GM18868 (cell line): ENCODE data around the gene LIMK2.

Experiments used
- ATAC-seq: cut with Tn5 transposase; IDR thresholded peaks from one replicate; pipeline ENCODE4 v1.9.1; 2021; ENCODE audit warnings: mild to moderate bottlenecking, moderate library complexity; ENCODE audit not compliant: unreplicated experiment

LIMK2 gene

GRCh38 chr22:31327806-31328543 is 115.9 kb downstream of the LIMK2 start:
- no peak for ATAC-seq

GRCh38 chr22:31328544-31328960 is 116.5 kb downstream of the LIMK2 start:
- ATAC-seq = no peak

- no peak for ATAC-seq
Measured at GRCh38 chr22:31329029-31329428, 116.9 kb downstream of the LIMK2 start.
